ENCODE results near the gene TRERF1.

TRERF1 gene

GRCh38 chr6:42370323-42370985 is 81.3 kb downstream of the TRERF1 start:
- no peak for DNase-seq

- no peak for DNase-seq
Observed at GRCh38 chr6:42369568-42369967, 82.2 kb downstream of the TRERF1 start.

- DNase-seq = peak in 5 of 56 donors; percentile 5 to 9 (median 7)
Observed at GRCh38 chr6:42368181-42368580, 83.5 kb downstream of the TRERF1 start.

- peak in 4 of 56 donors; percentile 1 to 24 (median 9) for DNase-seq
Observed at GRCh38 chr6:42367353-42368011, 84.2 kb downstream of the TRERF1 start.

- DNase-seq = no peak
Observed at GRCh38 chr6:42366999-42367352, 84.8 kb downstream of the TRERF1 start.

- DNase-seq = no peak
Observed at GRCh38 chr6:42366011-42366705, 85.6 kb downstream of the TRERF1 start.

GRCh38 chr6:42365021-42365420 is 86.7 kb downstream of the TRERF1 start:
- DNase-seq = no peak

GRCh38 chr6:42363926-42364849 is 87.5 kb downstream of the TRERF1 start:
- DNase-seq = no peak

- DNase-seq = no peak
Observed at GRCh38 chr6:42361036-42361435, 90.7 kb downstream of the TRERF1 start.

GRCh38 chr6:42359021-42359420 is 92.7 kb downstream of the TRERF1 start:
- DNase-seq = no peak

- DNase-seq = no peak
Observed at GRCh38 chr6:42355416-42355815, 96.3 kb downstream of the TRERF1 start.

GRCh38 chr6:42354702-42355101 is 97.0 kb downstream of the TRERF1 start:
- no peak for DNase-seq

- no peak for DNase-seq
Observed at GRCh38 chr6:42352856-42353564, 98.7 kb downstream of the TRERF1 start.

- DNase-seq = no peak
Observed at GRCh38 chr6:42350911-42351310, 100.8 kb downstream of the TRERF1 start.

GRCh38 chr6:42349753-42350511 is 101.8 kb downstream of the TRERF1 start:
- no peak for DNase-seq

- DNase-seq = no peak
Observed at GRCh38 chr6:42347456-42347855, 104.3 kb downstream of the TRERF1 start.

GRCh38 chr6:42345696-42346416 is 105.9 kb downstream of the TRERF1 start:
- DNase-seq = no peak

GRCh38 chr6:42344756-42345155 is 107.0 kb downstream of the TRERF1 start:
- DNase-seq = no peak

- no peak for DNase-seq
Observed at GRCh38 chr6:42341771-42342553, 109.8 kb downstream of the TRERF1 start.

Measured in amygdala (tissue), 56 donors.